HCT116 (cell line): Measurements from ENCODE around the gene CGGBP1. TPM values are rescaled to one million over a fixed set of nuclear protein-coding genes. Genes with fewer than 3 reads are reported as not detected.

Source experiments
- ATAC-seq: fragments of 200-7000 bp; cut with Tn5 transposase; 2 replicates; pipeline ENCODE4 v1.9.1; 2020; ENCODE audit warnings: mild to moderate bottlenecking, moderate library complexity
- BruUV-seq: library from RNA; stranded (reverse); fragments of 400-500 nt; replicated peaks from 2 replicates; lab custom pipeline; 2021; lab: Mats Ljungman, UMichigan
- CTCF ChIA-PET: fragments of 300-600 bp; sonication (Branson Sonifier 250); formaldehyde crosslinking; loops from one replicate; lab custom pipeline; 2021; ENCODE audit warnings: antibody characterized with exemption; lab: Charles Lee
- POLR2A ChIA-PET: fragments of 300-600, 350-600 bp; sonication (Branson Sonifier 250); formaldehyde crosslinking; loops from one replicate; lab custom pipeline; 2021; ENCODE audit warnings: antibody characterized with exemption; lab: Charles Lee
- RAD21 ChIA-PET, 2 experiments: fragments of 300-600 bp; sonication (Branson Sonifier 250); formaldehyde crosslinking; loops; one replicate each; lab custom pipeline; 2023; ENCODE audit warnings: low total read pairs in 2 of 2; ENCODE audit not compliant: uncharacterized antibody in 2 of 2, unreplicated experiment in 2 of 2, low non-redundant PET in 1 of 2; lab: Charles Lee
- DNase-seq: peaks from one replicate; pipeline ENCODE4 v3.0.0-alpha.2; 2010; ENCODE audit warnings: low read depth, low spot score
- H2AFZ ChIP-seq: fragments of 200-600 bp; shearing (Covaris generic), sonication (generic); 2 replicates; pipeline ENCODE4 v1.6.1; 2017; ENCODE audit warnings: low read depth, mixed run types, mixed read lengths, antibody characterized with exemption, low read length; ENCODE audit not compliant: poor library complexity, severe bottlenecking
- H3K27ac ChIP-seq: 2 replicates; pipeline ENCODE4 v1.5.1; 2012; ENCODE audit warnings: low read depth, low read length
- H3K27me3 ChIP-seq: fragments of 200-600 bp; sonication (generic); 2 replicates; pipeline ENCODE4 v1.6.1; 2016; ENCODE audit warnings: mixed run types, low read length, mixed read lengths; ENCODE audit not compliant: insufficient read depth
- H3K36me3 ChIP-seq, 2 experiments: fragments of 200-500 bp in 1 of 2; fragments of 200-600 bp in 1 of 2; sonication (Bioruptor generic) in 1 of 2; sonication (generic) in 1 of 2; 2 replicates each; pipeline versions ENCODE4 v1.5.1 to v1.6.1; 2014 to 2016; ENCODE audit warnings: low read length in 2 of 2, inconsistent platforms in 1 of 2, mixed read lengths in 1 of 2, mixed run types in 1 of 2; ENCODE audit not compliant: insufficient read depth in 2 of 2, control insufficient read depth in 1 of 2
- H3K4me1 ChIP-seq, 2 experiments: fragments of 200-600 bp in 1 of 2; sonication (generic) in 1 of 2; 2 replicates each; pipeline versions ENCODE4 v1.5.1 to v1.6.1; 2012 to 2017; ENCODE audit warnings: low read length in 2 of 2, inconsistent platforms in 1 of 2, mild to moderate bottlenecking in 1 of 2, mixed read lengths in 1 of 2, mixed run types in 1 of 2, moderate library complexity in 1 of 2; ENCODE audit not compliant: insufficient read depth in 2 of 2, control insufficient read depth in 1 of 2
- H3K4me2 ChIP-seq: fragments of 200-600 bp; sonication (generic); 2 replicates; pipeline ENCODE4 v1.6.1; 2017; ENCODE audit warnings: mixed run types, low read length, mixed read lengths
- H3K4me3 ChIP-seq, 2 experiments: fragments of 200-600 bp in 1 of 2; sonication (generic) in 1 of 2; replicated peaks in 1 of 2; 2 replicates each; pipeline ENCODE4 v1.5.1; 2011 to 2016; ENCODE audit warnings: low read length in 2 of 2, control low read depth in 1 of 2, low read depth in 1 of 2, mild to moderate bottlenecking in 1 of 2, mixed read lengths in 1 of 2, mixed run types in 1 of 2
- H3K79me2 ChIP-seq: fragments of 200-600 bp; sonication (generic); 2 replicates; pipeline ENCODE4 v1.6.1; 2017; ENCODE audit warnings: mild to moderate bottlenecking, mixed run types, low read length, moderate library complexity, mixed read lengths; ENCODE audit not compliant: insufficient read depth
- H3K9ac ChIP-seq: fragments of 200-600 bp; sonication (generic); 2 replicates; pipeline ENCODE4 v1.6.1; 2016; ENCODE audit warnings: low read length, mixed read lengths
- H3K9me2 ChIP-seq: fragments of 200-600 bp; sonication (generic), shearing (Covaris generic); 2 replicates; pipeline ENCODE4 v1.6.1; 2017; ENCODE audit warnings: mixed run types, mild to moderate bottlenecking, moderate library complexity; ENCODE audit not compliant: insufficient read depth
- H3K9me3 ChIP-seq, 2 experiments: fragments of 200-500 bp in 1 of 2; fragments of 200-600 bp in 1 of 2; sonication (Bioruptor generic) in 1 of 2; sonication (generic) in 1 of 2; 2 replicates each; pipeline ENCODE4 v1.6.1; 2014 to 2017; ENCODE audit warnings: low read length in 2 of 2, mixed read lengths in 2 of 2, inconsistent platforms in 1 of 2, low read depth in 1 of 2, mild to moderate bottlenecking in 1 of 2, mixed run types in 1 of 2, moderate library complexity in 1 of 2; ENCODE audit not compliant: control insufficient read depth in 1 of 2, insufficient read depth in 1 of 2
- H4K20me1 ChIP-seq: fragments of 200-600 bp; sonication (generic), shearing (Covaris generic); 2 replicates; pipeline ENCODE4 v1.6.1; 2017; ENCODE audit warnings: mixed run types, mild to moderate bottlenecking, moderate library complexity; ENCODE audit not compliant: insufficient read depth
- CBX3 ChIP-seq: IDR thresholded peaks from 2 replicates; pipeline ENCODE4 v1.6.1; 2012; ENCODE audit warnings: low read depth
- CEBPB ChIP-seq: IDR thresholded peaks from 2 replicates; pipeline ENCODE4 v1.6.1; 2012; ENCODE audit warnings: low read depth
- CTCF ChIP-seq, 3 experiments: fragments of 200-600 bp in 1 of 3; sonication (generic) in 1 of 3; IDR thresholded peaks in 2 of 3; conservative IDR thresholded peaks in 1 of 3; 2 replicates each; pipeline ENCODE4 v1.5.1; 2012 to 2017; ENCODE audit warnings: low read depth in 2 of 3, low read length in 2 of 3, antibody characterized with exemption in 1 of 3, borderline replicate concordance in 1 of 3, control low read depth in 1 of 3, mild to moderate bottlenecking in 1 of 3, mixed read lengths in 1 of 3, mixed run types in 1 of 3, moderate library complexity in 1 of 3; ENCODE audit not compliant: insufficient read depth in 1 of 3
- EGR1 ChIP-seq: IDR thresholded peaks from 2 replicates; pipeline ENCODE4 v1.6.1; 2012; ENCODE audit warnings: low read depth
- ELF1 ChIP-seq: IDR thresholded peaks from 2 replicates; pipeline ENCODE4 v1.6.1; 2012; ENCODE audit warnings: low read depth, borderline replicate concordance
- EZH2 ChIP-seq: fragments of 200-600 bp; sonication (generic); IDR thresholded peaks from 2 replicates; pipeline ENCODE4 v1.6.1; 2017; ENCODE audit warnings: antibody characterized with exemption, mixed run types
- EZH2phosphoT487 ChIP-seq: fragments of 200-600 bp; IDR thresholded peaks from 2 replicates; pipeline ENCODE4 v1.6.1; 2018; ENCODE audit warnings: antibody characterized with exemption, borderline replicate concordance
- FOSL1 ChIP-seq: IDR thresholded peaks from 2 replicates; pipeline ENCODE4 v1.6.1; 2012; ENCODE audit warnings: low read depth
- POLR2A ChIP-seq: IDR thresholded peaks from 2 replicates; pipeline ENCODE4 v1.7.0; 2011; ENCODE audit warnings: borderline replicate concordance; ENCODE audit not compliant: insufficient read depth, insufficient read length; ENCODE audit errors: extremely low read depth
- POLR2AphosphoS5 ChIP-seq: IDR thresholded peaks from 2 replicates; pipeline ENCODE4 v1.6.1; 2011; ENCODE audit warnings: mild to moderate bottlenecking, low read depth, low read length, moderate library complexity
- RAD21 ChIP-seq: IDR thresholded peaks from 2 replicates; pipeline ENCODE4 v1.6.1; 2012; ENCODE audit warnings: low read depth, mild to moderate bottlenecking
- SIN3A ChIP-seq: IDR thresholded peaks from 2 replicates; pipeline ENCODE4 v1.6.1; 2012; ENCODE audit warnings: low read depth
- SP1 ChIP-seq: IDR thresholded peaks from 2 replicates; pipeline ENCODE4 v1.6.1; 2012; ENCODE audit warnings: low read depth
- SRF ChIP-seq: IDR thresholded peaks from 2 replicates; pipeline ENCODE4 v1.6.1; 2012; ENCODE audit warnings: low read depth
- TCF7L2 ChIP-seq: IDR thresholded peaks from 2 replicates; pipeline ENCODE4 v1.7.0; 2011; ENCODE audit warnings: borderline replicate concordance, inconsistent platforms; ENCODE audit not compliant: insufficient read depth, insufficient read length; ENCODE audit errors: extremely low read depth
- YY1 ChIP-seq: IDR thresholded peaks from 2 replicates; pipeline ENCODE4 v1.6.1; 2011; ENCODE audit warnings: low read length, low read depth, moderate library complexity, mild to moderate bottlenecking; ENCODE audit not compliant: insufficient replicate concordance; ENCODE audit errors: extremely low read depth
- ZBTB33 ChIP-seq: IDR thresholded peaks from 2 replicates; pipeline ENCODE4 v1.6.1; 2011; ENCODE audit warnings: mild to moderate bottlenecking, low read length, moderate library complexity; ENCODE audit not compliant: insufficient replicate concordance; ENCODE audit errors: extremely low read depth
- ZFX ChIP-seq: fragments of 450-650 bp; IDR thresholded peaks from 2 replicates; pipeline ENCODE4 v1.6.1; 2017
- ZNF274 ChIP-seq: fragments of 200-500 bp; sonication (Bioruptor generic); IDR thresholded peaks from 2 replicates; pipeline ENCODE4 v1.6.1; 2014; ENCODE audit warnings: mild to moderate bottlenecking, low read depth, low read length, inconsistent platforms
- intact Hi-C: fragments of 100-400 bp; cut with micrococcal nuclease; formaldehyde crosslinking; loops from 2 replicates; pipeline ENCODE4 v1.10.0; 2022
- total RNA-seq: library from RNA; stranded (reverse); gene quantifications from one replicate; pipeline ENCODE4 v1.2.1, GENCODE V29; 2021; ENCODE audit not compliant: unreplicated experiment

CGGBP1 gene
- total RNA-seq, 1 experiment from 2014 or later: 52.7 TPM

GRCh38 chr3:88046766-88047165 is 12.0 kb downstream of the CGGBP1 start:
- no TSS peak for BruUV-seq
- POLR2A ChIA-PET: no interaction called here
- DNase-seq: no peak
- Histone ChIP-seq H3K27ac (no peak overlapping the region), H3K9me3 (no peaks in the 10 kb centered on the region)
- TF ChIP-seq ZFX (no peak), EZH2phosphoT487 (no peak), TCF7L2 (no peak)
- TF ChIP-seq, all 23 proteins: peak for 0
- H3K79me2 ChIP-seq: no peaks in the 10 kb centered on the region
- no peaks in the 10 kb centered on the region for H4K20me1 ChIP-seq
- CTCF ChIA-PET: no interaction called here
- intact Hi-C loops: no loop called here
- H3K9me2 ChIP-seq: no peaks in the 10 kb centered on the region
- H3K27me3 ChIP-seq: no peaks in the 10 kb centered on the region
- no peak overlapping the region for H3K9ac ChIP-seq
- H3K36me3 ChIP-seq: no peaks in the 10 kb centered on the region
- H2AFZ ChIP-seq: no peak overlapping the region
- no peaks in the 10 kb centered on the region for H3K4me1 ChIP-seq
- RAD21 ChIA-PET: no interaction called here
- no peak for ATAC-seq
- H3K4me3 ChIP-seq: no peak overlapping the region
- H3K4me2 ChIP-seq: no peak overlapping the region

GRCh38 chr3:88044411-88044810 is 14.4 kb downstream of the CGGBP1 start:
- Histone ChIP-seq H3K36me3 (no peaks in the 10 kb centered on the region), H3K4me1 (no peaks in the 10 kb centered on the region), H3K27me3 (no peaks in the 10 kb centered on the region), H2AFZ (no peak overlapping the region), H3K9me2 (no peaks in the 10 kb centered on the region), H3K9ac (no peak overlapping the region), H3K4me2 (no peak overlapping the region), H3K27ac (no peak overlapping the region), H4K20me1 (no peaks in the 10 kb centered on the region), H3K79me2 (no peaks in the 10 kb centered on the region), H3K4me3 (no peak overlapping the region), H3K9me3 (no peaks in the 10 kb centered on the region)
- ATAC-seq (no peak), DNase-seq (no peak)
- ChIA-PET CTCF (no interaction called here), POLR2A (no interaction called here), RAD21 (no interaction called here)
- BruUV-seq: no TSS peak
- intact Hi-C loops: no loop called here
- no peak for TF ChIP-seq POLR2AphosphoS5
- no peak for TF ChIP-seq SP1
- no peak for TF ChIP-seq ZNF274
- TF ChIP-seq EZH2phosphoT487: no peak
- TF ChIP-seq CBX3: no peak
- TF ChIP-seq YY1: no peak
- TF ChIP-seq CEBPB: no peak
- no peak for TF ChIP-seq POLR2A
- no peak for TF ChIP-seq ZFX
- TF ChIP-seq ZBTB33: no peak
- TF ChIP-seq FOSL1: no peak
- TF ChIP-seq RAD21: no peak
- no peak for TF ChIP-seq SRF
- TF ChIP-seq EZH2: no peak
- TF ChIP-seq SIN3A: no peak
- TF ChIP-seq EGR1: no peak
- TF ChIP-seq CTCF (IDR thresholded peaks at IDR 0.05 in 2 of 3, conservative IDR thresholded peaks at IDR 0.05 in 1 of 3; ENCODE audit: borderline replicate concordance in 1 of 3, insufficient read depth in 1 of 3, low read depth in 2 of 3, low read length in 2 of 3): no peak
- no peak for TF ChIP-seq ELF1
